SU-DHL-6 (cell line): ENCODE measurements around the gene SLC38A1.
A peak's percentile ranks its signal among the peaks of the same experiment; 100 is the strongest.

ENCODE experiments used
- H2AFZ ChIP-seq: fragments of 200-600 bp; sonication (generic); 2 replicates; pipeline ENCODE4 v1.6.1; 2014; ENCODE audit warnings: low read depth, mild to moderate bottlenecking, moderate library complexity, mixed read lengths, antibody characterized with exemption, low read length; ENCODE audit not compliant: severe bottlenecking
- H3F3A ChIP-seq: fragments of 200-600 bp; shearing (Covaris generic); 2 replicates; pipeline ENCODE4 v1.6.0; 2016; ENCODE audit warnings: antibody characterized with exemption, mild to moderate bottlenecking; ENCODE audit not compliant: insufficient read depth
- H3K27ac ChIP-seq: fragments of 200-600 bp; sonication (generic); 2 replicates; pipeline ENCODE4 v1.5.1; 2016; ENCODE audit warnings: low read depth, mild to moderate bottlenecking, low read length, moderate library complexity, mixed read lengths
- H3K27me3 ChIP-seq: fragments of 200-600 bp; sonication (generic), shearing (Covaris generic); 2 replicates; pipeline ENCODE4 v1.6.0; 2014; ENCODE audit warnings: mild to moderate bottlenecking, low read length
- H3K36me3 ChIP-seq: fragments of 200-600 bp; sonication (generic); 2 replicates; pipeline ENCODE4 v1.6.1; 2014; ENCODE audit warnings: mild to moderate bottlenecking, low read length, mixed read lengths
- H3K4me2 ChIP-seq: fragments of 300-600, 200-600 bp; shearing (Covaris generic), sonication (generic); 2 replicates; pipeline ENCODE4 v1.6.0; 2014; ENCODE audit warnings: low read length, low read depth, mild to moderate bottlenecking; ENCODE audit not compliant: poor library complexity, severe bottlenecking
- H3K4me3 ChIP-seq: fragments of 200-600 bp; sonication (generic); 2 replicates; pipeline ENCODE4 v1.5.1; 2014; ENCODE audit warnings: antibody characterized with exemption, low read length, mild to moderate bottlenecking, mixed read lengths; ENCODE audit not compliant: insufficient read depth, poor library complexity, severe bottlenecking
- H3K79me2 ChIP-seq: fragments of 200-600 bp; sonication (generic); 2 replicates; pipeline ENCODE4 v1.6.1; 2014; ENCODE audit warnings: mild to moderate bottlenecking, low read length, moderate library complexity; ENCODE audit not compliant: insufficient read depth
- H3K9ac ChIP-seq: fragments of 200-600 bp; sonication (generic); 2 replicates; pipeline ENCODE4 v1.7.0; 2014; ENCODE audit warnings: mild to moderate bottlenecking, low read length
- H3K9me2 ChIP-seq: fragments of 200-600 bp; sonication (generic); replicated peaks from 2 replicates; pipeline ENCODE4 v1.6.1; 2014; ENCODE audit warnings: low read length; ENCODE audit not compliant: insufficient read depth
- H3K9me3 ChIP-seq: fragments of 200-600 bp; sonication (generic); 2 replicates; pipeline ENCODE4 v1.6.1; 2014; ENCODE audit warnings: low read length, mixed read lengths; ENCODE audit not compliant: insufficient read depth
- H4K20me1 ChIP-seq: fragments of 200-600 bp; sonication (generic); 2 replicates; pipeline ENCODE4 v1.6.1; 2014; ENCODE audit warnings: low read depth, mild to moderate bottlenecking, antibody characterized with exemption, low read length, moderate library complexity, mixed read lengths
- CTCF ChIP-seq: fragments of 200-600 bp; sonication (generic); IDR thresholded peaks from one replicate; pipeline ENCODE4 v1.5.1; 2017; ENCODE audit warnings: antibody characterized with exemption, mild to moderate bottlenecking, low read length, moderate library complexity; ENCODE audit not compliant: insufficient read depth, poor library complexity, severe bottlenecking
- EZH2phosphoT487 ChIP-seq: fragments of 200-600 bp; sonication (generic), shearing (Covaris generic); conservative IDR thresholded peaks from 2 replicates; pipeline ENCODE4 v1.6.1; 2018; ENCODE audit warnings: mild to moderate bottlenecking, antibody characterized with exemption, low read length, moderate library complexity, mixed read lengths

The SLC38A1 gene

GRCh38 chr12:46214668-46215436 lies 54.0 kb downstream of the SLC38A1 start:
- H3K4me3 ChIP-seq = no peak overlapping the region
- H3K79me2 ChIP-seq = peaks cover 39% of the 10 kb centered on the region
- H3K9me3 ChIP-seq = no peaks in the 10 kb centered on the region
- H3K9ac ChIP-seq = no peak overlapping the region
- no peaks in the 10 kb centered on the region for H3K27me3 ChIP-seq
- H3F3A ChIP-seq = peaks cover 33% of the 10 kb centered on the region
- H4K20me1 ChIP-seq = no peaks in the 10 kb centered on the region
- no peaks in the 10 kb centered on the region for H3K9me2 ChIP-seq
- TF ChIP-seq EZH2phosphoT487 = no peak
- TF ChIP-seq CTCF = no peak
- H2AFZ ChIP-seq = no peak overlapping the region
- peak overlapping the region; percentile 4 for H3K4me2 ChIP-seq
- peaks cover 26% of the 10 kb centered on the region for H3K36me3 ChIP-seq
- H3K27ac ChIP-seq = peak overlapping the region; percentile 52

GRCh38 chr12:46212108-46212982 lies 56.5 kb downstream of the SLC38A1 start:
- Histone ChIP-seq H3K36me3 (peaks cover 40% of the 10 kb centered on the region), H3F3A (peaks cover 21% of the 10 kb centered on the region), H3K9me2 (no peaks in the 10 kb centered on the region), H3K9me3 (no peaks in the 10 kb centered on the region), H3K27ac (peak overlapping the region; percentile 76; the same call in 1 of the 2 replicates), H3K4me2 (no peak overlapping the region), H2AFZ (no peak overlapping the region), H4K20me1 (no peaks in the 10 kb centered on the region), H3K27me3 (no peaks in the 10 kb centered on the region), H3K4me3 (no peak overlapping the region), H3K79me2 (peaks cover 55% of the 10 kb centered on the region), H3K9ac (no peak overlapping the region)
- TF ChIP-seq EZH2phosphoT487 (no peak), CTCF (no peak)

GRCh38 chr12:46210873-46211439 lies 57.9 kb downstream of the SLC38A1 start:
- Histone ChIP-seq H3K4me2 (peak overlapping the region; percentile 40), H3K27me3 (no peaks in the 10 kb centered on the region), H3K36me3 (peaks cover 47% of the 10 kb centered on the region), H3K9ac (no peak overlapping the region), H4K20me1 (no peaks in the 10 kb centered on the region), H3K9me2 (no peaks in the 10 kb centered on the region), H2AFZ (no peak overlapping the region), H3K9me3 (no peaks in the 10 kb centered on the region), H3K27ac (peak overlapping the region; percentile 76; the same call in 1 of the 2 replicates), H3F3A (peaks cover 16% of the 10 kb centered on the region; the same call in 1 of the 2 replicates), H3K79me2 (peaks cover 42% of the 10 kb centered on the region), H3K4me3 (no peak overlapping the region)
- TF ChIP-seq CTCF (no peak), EZH2phosphoT487 (no peak)
